SK-N-SH (cell line): ENCODE measurements around the gene DIAPH2. TPM values are rescaled to one million over a fixed set of nuclear protein-coding genes. Genes with fewer than 3 reads are reported as not detected.

Experiments used
- CTCF ChIA-PET: fragments of 300-600, 350-600 bp; formaldehyde crosslinking; extraction: SDS; loops from one replicate; lab custom pipeline; 2021; lab: Yijun Ruan, JAX
- POLR2A ChIA-PET: fragments of 350-600 bp; sonication (Branson Sonifier 250); formaldehyde crosslinking; extraction: SDS; loops from one replicate; lab custom pipeline; 2020; ENCODE audit warnings: antibody characterized with exemption, inconsistent platforms; lab: Yijun Ruan, JAX
- DNase-seq: peaks from one replicate; pipeline ENCODE4 v3.0.0; 2012
- H2AFZ ChIP-seq: fragments of 200-600 bp; sonication (generic); 2 replicates; pipeline ENCODE4 v1.8.1; 2016; ENCODE audit warnings: antibody characterized with exemption, mild to moderate bottlenecking, low read depth
- H3F3A ChIP-seq: fragments of 200-600 bp; sonication (generic); replicated peaks from 2 replicates; pipeline ENCODE3; 2016; ENCODE audit warnings: antibody characterized with exemption, mild to moderate bottlenecking; ENCODE audit not compliant: insufficient read depth
- H3K27ac ChIP-seq, 2 experiments: fragments of 200-500 bp in 1 of 2; fragments of 200-600 bp in 1 of 2; sonication (Bioruptor generic) in 1 of 2; sonication (generic), shearing (Covaris generic) in 1 of 2; 2 replicates each; pipeline versions ENCODE4 v1.5.1 to v1.6.1; 2014 to 2016; ENCODE audit warnings: low read depth in 2 of 2, inconsistent platforms in 1 of 2, low read length in 1 of 2, mild to moderate bottlenecking in 1 of 2, mixed read lengths in 1 of 2
- H3K27me3 ChIP-seq: fragments of 200-600 bp; sonication (generic), shearing (Covaris generic); 2 replicates; pipeline ENCODE4 v1.6.1; 2016; ENCODE audit warnings: mixed run types; ENCODE audit not compliant: insufficient read depth
- H3K36me3 ChIP-seq, 2 experiments: fragments of 200-500 bp in 1 of 2; fragments of 200-600 bp in 1 of 2; sonication (Bioruptor generic) in 1 of 2; sonication (generic) in 1 of 2; replicated peaks in 1 of 2; 2 replicates each; pipeline versions ENCODE3 to v1.5.1; 2014 to 2016; ENCODE audit warnings: low read length in 1 of 2, mild to moderate bottlenecking in 1 of 2; ENCODE audit not compliant: insufficient read depth in 2 of 2, control insufficient read depth in 1 of 2
- H3K4me1 ChIP-seq, 2 experiments: fragments of 200-500 bp in 1 of 2; fragments of 200-600 bp in 1 of 2; sonication (Bioruptor generic) in 1 of 2; sonication (generic), shearing (Covaris generic) in 1 of 2; 2 replicates each; pipeline versions ENCODE4 v1.5.1 to v1.6.1; 2014 to 2016; ENCODE audit warnings: low read depth in 1 of 2, low read length in 1 of 2, mixed run types in 1 of 2; ENCODE audit not compliant: insufficient read depth in 2 of 2, control insufficient read depth in 1 of 2
- H3K4me2 ChIP-seq: fragments of 200-600 bp; sonication (generic), shearing (Covaris generic); 2 replicates; pipeline ENCODE4 v1.6.1; 2017; ENCODE audit warnings: mixed run types
- H3K4me3 ChIP-seq, 2 experiments: fragments of 200-500 bp in 1 of 2; fragments of 200-600 bp in 1 of 2; sonication (Bioruptor generic) in 1 of 2; sonication (generic), shearing (Covaris generic) in 1 of 2; 2 replicates each; pipeline versions ENCODE4 v1.5.1 to v1.8.1; 2014 to 2016; ENCODE audit warnings: low read depth in 2 of 2, inconsistent platforms in 1 of 2, low read length in 1 of 2, mild to moderate bottlenecking in 1 of 2, mixed read lengths in 1 of 2, moderate library complexity in 1 of 2
- H3K79me2 ChIP-seq: fragments of 200-600 bp; sonication (generic); 2 replicates; pipeline ENCODE4 v1.8.1; 2017; ENCODE audit warnings: mild to moderate bottlenecking; ENCODE audit not compliant: insufficient read depth
- H3K9ac ChIP-seq: fragments of 200-600 bp; sonication (generic); 2 replicates; pipeline ENCODE4 v1.6.1; 2017; ENCODE audit warnings: mixed run types
- H3K9me2 ChIP-seq: fragments of 200-600 bp; sonication (generic); 2 replicates; pipeline ENCODE4 v1.6.1; 2017; ENCODE audit warnings: mixed run types
- H3K9me3 ChIP-seq: fragments of 200-600 bp; sonication (generic); 2 replicates; pipeline ENCODE4 v1.6.1; 2017; ENCODE audit warnings: mixed run types, mild to moderate bottlenecking, moderate library complexity
- H4K20me1 ChIP-seq: fragments of 200-600 bp; sonication (generic); 2 replicates; pipeline ENCODE4 v1.6.1; 2017; ENCODE audit warnings: mild to moderate bottlenecking, mixed run types; ENCODE audit not compliant: insufficient read depth
- CHD2 ChIP-seq: fragments of 150-350 bp; IDR thresholded peaks from 2 replicates; pipeline ENCODE4 v1.6.1; 2018; ENCODE audit warnings: low read length; ENCODE audit not compliant: partially characterized antibody
- ELF1 ChIP-seq: IDR thresholded peaks from 2 replicates; pipeline ENCODE4 v1.4.0; 2012
- POLR2AphosphoS5 ChIP-seq: IDR thresholded peaks from 2 replicates; pipeline ENCODE4 v1.6.1; 2012; ENCODE audit warnings: low read depth, low read length
- RFX5 ChIP-seq: IDR thresholded peaks from 2 replicates; pipeline ENCODE4 v1.6.1; 2012; ENCODE audit warnings: mild to moderate bottlenecking, improper control_type of control experiment, low read length
- RXRA ChIP-seq: IDR thresholded peaks from 2 replicates; pipeline ENCODE4 v1.4.0; 2012; ENCODE audit warnings: low read depth, mild to moderate bottlenecking, borderline replicate concordance
- WGBS: methylation state at CpG from one replicate; pipeline ENCODE4 v1.1.6; 2017; ENCODE audit warnings: low lambda C conversion rate; 5-methylcytosine and 5-hydroxymethylcytosine counted together
- polyA plus RNA-seq, 3 experiments: library from polyadenylated mRNA; depleted of rRNA; stranded (reverse); fragments of >200 nt; gene quantifications; 2 replicates each; pipeline ENCODE4 v1.2.3, GENCODE V29; 2012
- TF ChIP-seq, protein P1 (sequence below): fragments of 200-600 bp; sonication (generic); IDR thresholded peaks from 2 replicates; pipeline ENCODE4 v1.6.1; 2017; ENCODE audit warnings: antibody characterized with exemption, mild to moderate bottlenecking, moderate library complexity
- TF ChIP-seq, protein P2 (sequence below): IDR thresholded peaks from 2 replicates; pipeline ENCODE4 v1.6.1; 2012; ENCODE audit warnings: mild to moderate bottlenecking, low read depth, low read length, moderate library complexity
- TF ChIP-seq, protein P3 (sequence below): IDR thresholded peaks from 2 replicates; pipeline ENCODE4 v1.4.0; 2012; ENCODE audit warnings: low read depth, borderline replicate concordance

Gene DIAPH2
- polyA plus RNA-seq, 1 of the 3 experiments (the other 2 are of a cell fraction): 1.1 TPM

DNA sequence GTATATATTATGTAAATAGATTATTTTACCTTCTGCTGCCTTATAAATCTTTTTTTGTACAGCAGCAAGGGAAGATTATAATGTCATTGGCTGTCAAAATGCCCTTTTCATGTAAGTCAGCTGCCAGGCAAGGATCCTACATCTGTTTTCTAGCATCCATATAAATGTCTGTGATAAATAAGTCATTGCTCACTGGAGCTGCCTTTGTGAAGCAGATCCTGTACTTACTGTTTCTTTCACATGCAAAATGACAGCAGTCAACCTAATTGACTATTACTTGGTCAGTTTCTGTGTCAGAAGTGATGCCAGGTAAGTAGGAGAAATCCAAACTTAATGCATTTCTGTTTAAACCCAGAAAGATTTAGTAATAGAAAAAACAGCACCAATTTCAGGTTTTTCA is 819.8 kb downstream of the DIAPH2 start:
- Histone ChIP-seq H2AFZ (no peak overlapping the region), H3K27me3 (no peaks in the 10 kb centered on the region), H3K4me1 (no peaks in the 10 kb centered on the region), H4K20me1 (no peaks in the 10 kb centered on the region), H3K4me2 (no peak overlapping the region), H3K79me2 (no peaks in the 10 kb centered on the region), H3F3A (no peaks in the 10 kb centered on the region), H3K9ac (no peak overlapping the region), H3K4me3 (no peak overlapping the region), H3K9me2 (no peaks in the 10 kb centered on the region), H3K36me3 (no peaks in the 10 kb centered on the region), H3K27ac (no peak overlapping the region), H3K9me3 (no peaks in the 10 kb centered on the region)
- POLR2A ChIA-PET: no interaction called here
- CTCF ChIA-PET: no interaction called here
- no peak for TF ChIP-seq RXRA
- no peak for TF ChIP-seq ELF1
- TF ChIP-seq, protein P1, sequence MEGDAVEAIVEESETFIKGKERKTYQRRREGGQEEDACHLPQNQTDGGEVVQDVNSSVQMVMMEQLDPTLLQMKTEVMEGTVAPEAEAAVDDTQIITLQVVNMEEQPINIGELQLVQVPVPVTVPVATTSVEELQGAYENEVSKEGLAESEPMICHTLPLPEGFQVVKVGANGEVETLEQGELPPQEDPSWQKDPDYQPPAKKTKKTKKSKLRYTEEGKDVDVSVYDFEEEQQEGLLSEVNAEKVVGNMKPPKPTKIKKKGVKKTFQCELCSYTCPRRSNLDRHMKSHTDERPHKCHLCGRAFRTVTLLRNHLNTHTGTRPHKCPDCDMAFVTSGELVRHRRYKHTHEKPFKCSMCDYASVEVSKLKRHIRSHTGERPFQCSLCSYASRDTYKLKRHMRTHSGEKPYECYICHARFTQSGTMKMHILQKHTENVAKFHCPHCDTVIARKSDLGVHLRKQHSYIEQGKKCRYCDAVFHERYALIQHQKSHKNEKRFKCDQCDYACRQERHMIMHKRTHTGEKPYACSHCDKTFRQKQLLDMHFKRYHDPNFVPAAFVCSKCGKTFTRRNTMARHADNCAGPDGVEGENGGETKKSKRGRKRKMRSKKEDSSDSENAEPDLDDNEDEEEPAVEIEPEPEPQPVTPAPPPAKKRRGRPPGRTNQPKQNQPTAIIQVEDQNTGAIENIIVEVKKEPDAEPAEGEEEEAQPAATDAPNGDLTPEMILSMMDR: no peak
- TF ChIP-seq POLR2AphosphoS5: no peak
- no peak for TF ChIP-seq CHD2
- no peak for DNase-seq

DNA sequence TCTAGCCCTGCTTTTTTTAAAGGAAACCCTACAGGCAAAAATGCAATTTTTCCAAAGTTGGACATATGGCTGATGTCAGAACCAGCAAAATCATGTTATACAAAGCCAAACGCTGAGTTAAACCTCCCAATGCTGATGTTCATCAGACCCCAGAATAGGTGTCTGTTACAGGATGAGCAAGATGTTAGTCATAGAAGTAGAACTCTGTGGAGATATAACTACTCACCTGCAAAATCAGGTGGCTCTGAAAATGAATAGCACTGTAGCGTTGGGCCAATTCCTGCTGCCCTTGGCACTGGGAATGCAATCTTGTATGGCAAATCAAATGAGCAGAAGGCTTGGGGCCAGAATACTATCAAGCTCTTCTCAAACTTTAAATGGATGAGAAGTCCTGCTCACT is 833.1 kb downstream of the DIAPH2 start:
- no peaks in the 10 kb centered on the region for H3K4me1 ChIP-seq
- ChIA-PET CTCF (no interaction called here), POLR2A (no interaction called here)
- no peaks in the 10 kb centered on the region for H3F3A ChIP-seq
- 37% methylated on average over 2 of the region's 2 CpGs for WGBS
- H3K27ac ChIP-seq: no peak overlapping the region
- H3K27me3 ChIP-seq: no peaks in the 10 kb centered on the region
- no peaks in the 10 kb centered on the region for H3K9me2 ChIP-seq
- H3K9me3 ChIP-seq: no peaks in the 10 kb centered on the region
- no peak for DNase-seq
- H3K4me2 ChIP-seq: no peak overlapping the region
- H3K36me3 ChIP-seq: no peaks in the 10 kb centered on the region
- no peak overlapping the region for H3K9ac ChIP-seq
- no peak overlapping the region for H3K4me3 ChIP-seq
- TF ChIP-seq, protein P2, sequence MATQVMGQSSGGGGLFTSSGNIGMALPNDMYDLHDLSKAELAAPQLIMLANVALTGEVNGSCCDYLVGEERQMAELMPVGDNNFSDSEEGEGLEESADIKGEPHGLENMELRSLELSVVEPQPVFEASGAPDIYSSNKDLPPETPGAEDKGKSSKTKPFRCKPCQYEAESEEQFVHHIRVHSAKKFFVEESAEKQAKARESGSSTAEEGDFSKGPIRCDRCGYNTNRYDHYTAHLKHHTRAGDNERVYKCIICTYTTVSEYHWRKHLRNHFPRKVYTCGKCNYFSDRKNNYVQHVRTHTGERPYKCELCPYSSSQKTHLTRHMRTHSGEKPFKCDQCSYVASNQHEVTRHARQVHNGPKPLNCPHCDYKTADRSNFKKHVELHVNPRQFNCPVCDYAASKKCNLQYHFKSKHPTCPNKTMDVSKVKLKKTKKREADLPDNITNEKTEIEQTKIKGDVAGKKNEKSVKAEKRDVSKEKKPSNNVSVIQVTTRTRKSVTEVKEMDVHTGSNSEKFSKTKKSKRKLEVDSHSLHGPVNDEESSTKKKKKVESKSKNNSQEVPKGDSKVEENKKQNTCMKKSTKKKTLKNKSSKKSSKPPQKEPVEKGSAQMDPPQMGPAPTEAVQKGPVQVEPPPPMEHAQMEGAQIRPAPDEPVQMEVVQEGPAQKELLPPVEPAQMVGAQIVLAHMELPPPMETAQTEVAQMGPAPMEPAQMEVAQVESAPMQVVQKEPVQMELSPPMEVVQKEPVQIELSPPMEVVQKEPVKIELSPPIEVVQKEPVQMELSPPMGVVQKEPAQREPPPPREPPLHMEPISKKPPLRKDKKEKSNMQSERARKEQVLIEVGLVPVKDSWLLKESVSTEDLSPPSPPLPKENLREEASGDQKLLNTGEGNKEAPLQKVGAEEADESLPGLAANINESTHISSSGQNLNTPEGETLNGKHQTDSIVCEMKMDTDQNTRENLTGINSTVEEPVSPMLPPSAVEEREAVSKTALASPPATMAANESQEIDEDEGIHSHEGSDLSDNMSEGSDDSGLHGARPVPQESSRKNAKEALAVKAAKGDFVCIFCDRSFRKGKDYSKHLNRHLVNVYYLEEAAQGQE: no peak
- no peak for TF ChIP-seq RFX5
- TF ChIP-seq, protein P3, sequence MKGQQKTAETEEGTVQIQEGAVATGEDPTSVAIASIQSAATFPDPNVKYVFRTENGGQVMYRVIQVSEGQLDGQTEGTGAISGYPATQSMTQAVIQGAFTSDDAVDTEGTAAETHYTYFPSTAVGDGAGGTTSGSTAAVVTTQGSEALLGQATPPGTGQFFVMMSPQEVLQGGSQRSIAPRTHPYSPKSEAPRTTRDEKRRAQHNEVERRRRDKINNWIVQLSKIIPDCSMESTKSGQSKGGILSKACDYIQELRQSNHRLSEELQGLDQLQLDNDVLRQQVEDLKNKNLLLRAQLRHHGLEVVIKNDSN: no peak
- H2AFZ ChIP-seq: no peak overlapping the region
- H3K79me2 ChIP-seq: no peaks in the 10 kb centered on the region
- H4K20me1 ChIP-seq: no peaks in the 10 kb centered on the region
